MCF 10A (cell line): ENCODE data around the gene CACNB4. TPM values are rescaled to one million over a fixed set of nuclear protein-coding genes. Genes with fewer than 3 reads are reported as not detected.

Source experiments
- BruUV-seq: library from RNA; stranded (reverse); fragments of 400-500 nt; replicated peaks from 2 replicates; lab custom pipeline; 2021; lab: Mats Ljungman, UMichigan
- CTCF ChIA-PET: fragments of 300-600 bp; sonication (Branson Sonifier 250); formaldehyde crosslinking; extraction: SDS; loops from one replicate; lab custom pipeline; 2021; ENCODE audit warnings: antibody characterized with exemption, inconsistent platforms; lab: Yijun Ruan, JAX
- POLR2A ChIA-PET: fragments of 300-600, 350-650 bp; sonication (Branson Sonifier 250); formaldehyde crosslinking; extraction: SDS; loops from one replicate; lab custom pipeline; 2020; ENCODE audit warnings: antibody characterized with exemption, inconsistent platforms; lab: Yijun Ruan, JAX
- DNase-seq: peaks from one replicate; pipeline ENCODE4 v3.0.0-alpha.2; 2018; ENCODE audit not compliant: unreplicated experiment
- H3K27ac Mint-ChIP-seq: one replicate; pipeline ENCODE4 v1.8.0; 2022; ENCODE audit warnings: mild to moderate bottlenecking, low read depth, mixed read lengths; ENCODE audit not compliant: unreplicated experiment
- H3K27me3 Mint-ChIP-seq: one replicate; pipeline ENCODE4 v1.8.0; 2022; ENCODE audit warnings: mixed read lengths; ENCODE audit not compliant: insufficient read depth, unreplicated experiment
- H3K36me3 Mint-ChIP-seq: one replicate; pipeline ENCODE4 v1.8.0; 2022; ENCODE audit warnings: mild to moderate bottlenecking, moderate library complexity, mixed read lengths; ENCODE audit not compliant: insufficient read depth, unreplicated experiment
- H3K4me1 Mint-ChIP-seq: one replicate; pipeline ENCODE4 v1.8.0; 2022; ENCODE audit warnings: mixed read lengths; ENCODE audit not compliant: insufficient read depth, unreplicated experiment
- H3K4me3 Mint-ChIP-seq: one replicate; pipeline ENCODE4 v1.8.0; 2022; ENCODE audit warnings: mild to moderate bottlenecking, moderate library complexity, mixed read lengths; ENCODE audit not compliant: unreplicated experiment
- H3K9me3 Mint-ChIP-seq: one replicate; pipeline ENCODE4 v1.8.0; 2022; ENCODE audit warnings: mixed read lengths; ENCODE audit not compliant: unreplicated experiment
- intact Hi-C: fragments of 100-400 bp; cut with micrococcal nuclease; formaldehyde crosslinking; loops from 2 replicates; pipeline ENCODE4 v1.14.1; 2022
- total RNA-seq: library from RNA; stranded (reverse); gene quantifications from 2 replicates; pipeline ENCODE4 v1.2.3, GENCODE V29; 2022
- TF ChIP-seq, protein P1 (sequence below): fragments of 200-600 bp; IDR thresholded peaks from one replicate; pipeline ENCODE4 v1.8.0; 2022; ENCODE audit warnings: antibody characterized with exemption, mild to moderate bottlenecking; ENCODE audit not compliant: unreplicated experiment

Gene CACNB4
- total RNA-seq, 1 experiment from 2014 or later = 0.49 TPM

DNA sequence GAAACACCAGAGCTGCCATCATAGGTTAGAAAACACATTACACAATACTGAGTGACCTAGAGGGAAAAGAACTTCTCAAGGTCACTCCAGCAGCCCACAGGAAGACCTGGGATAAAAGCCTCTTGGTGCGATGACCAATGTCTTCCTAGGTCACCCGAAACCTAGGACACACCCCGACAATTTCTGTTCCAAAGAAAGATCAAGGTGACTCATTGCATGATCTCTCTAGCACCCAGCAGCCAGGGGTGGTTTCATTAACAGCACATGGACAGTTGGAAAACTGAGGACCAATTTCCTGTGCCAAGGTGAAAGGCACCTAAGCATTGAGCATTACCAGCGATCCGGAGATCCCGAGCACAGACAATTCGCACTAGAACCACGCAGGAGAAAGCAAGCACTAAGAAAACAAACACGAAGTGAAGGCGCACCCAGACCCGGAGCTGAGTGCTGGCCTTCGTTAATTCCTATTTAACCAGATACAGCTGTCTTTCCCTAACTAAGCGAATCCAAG lies 1.5 kb downstream of the CACNB4 start:
- Mint-ChIP-seq H3K27me3 (peaks cover 34% of the 10 kb centered on the region), H3K4me1 (peaks cover 18% of the 10 kb centered on the region), H3K27ac (no peak overlapping the region)

GRCh38 chr2:152095146-152095545 lies 3.7 kb downstream of the CACNB4 start:
- Mint-ChIP-seq H3K4me1 (peaks cover 18% of the 10 kb centered on the region), H3K27me3 (peaks cover 24% of the 10 kb centered on the region), H3K27ac (no peak overlapping the region), H3K9me3 (no peaks in the 10 kb centered on the region), H3K36me3 (no peaks in the 10 kb centered on the region), H3K4me3 (no peak overlapping the region)
- ChIA-PET POLR2A (interaction anchor here (0.7 kb wide), 1 partner anchor 8 kb away, joined by 3 read pairs; no protein-coding TSS in a partner anchor), CTCF (no interaction called here)
- intact Hi-C loops = no loop called here
- TF ChIP-seq, protein P1, sequence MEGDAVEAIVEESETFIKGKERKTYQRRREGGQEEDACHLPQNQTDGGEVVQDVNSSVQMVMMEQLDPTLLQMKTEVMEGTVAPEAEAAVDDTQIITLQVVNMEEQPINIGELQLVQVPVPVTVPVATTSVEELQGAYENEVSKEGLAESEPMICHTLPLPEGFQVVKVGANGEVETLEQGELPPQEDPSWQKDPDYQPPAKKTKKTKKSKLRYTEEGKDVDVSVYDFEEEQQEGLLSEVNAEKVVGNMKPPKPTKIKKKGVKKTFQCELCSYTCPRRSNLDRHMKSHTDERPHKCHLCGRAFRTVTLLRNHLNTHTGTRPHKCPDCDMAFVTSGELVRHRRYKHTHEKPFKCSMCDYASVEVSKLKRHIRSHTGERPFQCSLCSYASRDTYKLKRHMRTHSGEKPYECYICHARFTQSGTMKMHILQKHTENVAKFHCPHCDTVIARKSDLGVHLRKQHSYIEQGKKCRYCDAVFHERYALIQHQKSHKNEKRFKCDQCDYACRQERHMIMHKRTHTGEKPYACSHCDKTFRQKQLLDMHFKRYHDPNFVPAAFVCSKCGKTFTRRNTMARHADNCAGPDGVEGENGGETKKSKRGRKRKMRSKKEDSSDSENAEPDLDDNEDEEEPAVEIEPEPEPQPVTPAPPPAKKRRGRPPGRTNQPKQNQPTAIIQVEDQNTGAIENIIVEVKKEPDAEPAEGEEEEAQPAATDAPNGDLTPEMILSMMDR = no peak
- no TSS peak for BruUV-seq
- DNase-seq = no peak

More for the DNA sequence above, 1.5 kb downstream of the CACNB4 start:
- ChIA-PET CTCF (interaction anchor here (0.6 to 1.6 kb wide), 5 partner anchors 13 to 539 kb away, joined by 3 to 7 read pairs (median 3); no protein-coding TSS in a partner anchor), POLR2A (interaction anchor here (0.5 to 0.6 kb wide), 2 partner anchors 78 to 566 kb away, joined by 3 read pairs; no protein-coding TSS in a partner anchor)
- peak overlapping the region; percentile 54 for H3K4me3 Mint-ChIP-seq
- peak; percentile 57 for DNase-seq
- TF ChIP-seq, protein P1 = no peak
- BruUV-seq = no TSS peak
- intact Hi-C loops = no loop called here
- H3K9me3 Mint-ChIP-seq = no peaks in the 10 kb centered on the region
- no peaks in the 10 kb centered on the region for H3K36me3 Mint-ChIP-seq

DNA sequence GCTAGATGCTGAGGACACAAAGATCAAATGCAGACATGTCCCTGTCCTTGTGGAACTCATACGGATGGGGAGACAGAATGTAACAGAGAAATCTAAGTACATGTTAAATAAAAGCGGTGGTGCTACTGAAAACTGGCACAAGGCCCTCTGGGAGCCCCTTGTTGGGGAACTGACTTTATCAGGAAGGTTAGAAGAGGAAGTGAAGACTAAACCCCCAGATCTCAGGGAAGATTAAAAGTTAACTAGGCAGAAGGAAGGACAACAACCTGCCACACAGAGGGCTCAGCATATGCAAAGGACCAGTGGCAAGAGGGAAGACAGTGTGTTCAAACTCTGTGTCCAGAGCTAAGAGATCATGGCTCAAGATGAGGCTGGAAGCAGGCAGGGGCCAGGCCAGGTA lies 4.8 kb downstream of the CACNB4 start:
- Mint-ChIP-seq H3K9me3 (no peaks in the 10 kb centered on the region), H3K27ac (no peak overlapping the region), H3K36me3 (no peaks in the 10 kb centered on the region), H3K27me3 (peaks cover 13% of the 10 kb centered on the region), H3K4me1 (peaks cover 11% of the 10 kb centered on the region), H3K4me3 (no peak overlapping the region)
- POLR2A ChIA-PET = no interaction called here
- DNase-seq = no peak
- TF ChIP-seq, protein P1 = no peak
- CTCF ChIA-PET = interaction anchor here (0.7 kb wide), 1 partner anchor 95 kb away, joined by 3 read pairs; no protein-coding TSS in a partner anchor
- no TSS peak for BruUV-seq
- intact Hi-C loops = no loop called here

- Mint-ChIP-seq H3K9me3 (no peaks in the 10 kb centered on the region), H3K4me3 (no peak overlapping the region), H3K36me3 (no peaks in the 10 kb centered on the region), H3K4me1 (peaks cover 10% of the 10 kb centered on the region), H3K27ac (no peak overlapping the region), H3K27me3 (peaks cover 8% of the 10 kb centered on the region)
- ChIA-PET POLR2A (no interaction called here), CTCF (interaction anchor here (0.7 kb wide), 1 partner anchor 96 kb away, joined by 3 read pairs; no protein-coding TSS in a partner anchor)
- DNase-seq = no peak
- intact Hi-C loops = no loop called here
- TF ChIP-seq, protein P1 = no peak
- BruUV-seq = no TSS peak
Measured at GRCh38 chr2:152093464-152093863, 5.4 kb downstream of the CACNB4 start.
